ENCODE data around the gene TBC1D8. TPM values are rescaled to one million over a fixed set of nuclear protein-coding genes. Genes with fewer than 3 reads are reported as not detected.

TBC1D8 gene
- total and polyA plus RNA-seq, 12 donors: 7.6 to 17.2 (median 10.8) TPM

- H3K9me3 ChIP-seq (replicated peaks in 1 of 3): no peaks in the 10 kb centered on the region
- H3K36me3 ChIP-seq (replicated peaks in 1 of 2): no peaks in the 10 kb centered on the region
- H3K4me1 ChIP-seq (replicated peaks in 1 of 2): peaks cover 12 to 52% of the 10 kb centered on the region in 2 donors
- no peak overlapping the region for H3K27ac ChIP-seq
- TF ChIP-seq POLR2A (IDR thresholded peaks at IDR 0.05) (no peak), CTCF (IDR thresholded peaks at IDR 0.05) (no peak)
- no peak overlapping the region for H3K4me3 ChIP-seq
- DNase-seq: no peak
- H3K27me3 ChIP-seq: no peaks in the 10 kb centered on the region
- intact Hi-C loops (cut with DNase I): no loop called here
- WGBS, 4 donors: 94 to 96% (median 95%) methylated on average over 4 of the region's 4 CpGs
Measured at GRCh38 chr2:101115664-101116063, 35.5 kb downstream of the TBC1D8 start.

- H3K27ac ChIP-seq: peak overlapping the region in 2 of 5 donors; percentile 2 to 27
- 69 to 86% (median 82%) methylated on average over 6 of the region's 6 CpGs for WGBS, 4 donors
- no peak overlapping the region for H3K4me3 ChIP-seq
- H3K4me1 ChIP-seq (replicated peaks in 1 of 2): peaks cover 4 to 50% of the 10 kb centered on the region in 2 donors
- no peaks in the 10 kb centered on the region for H3K36me3 ChIP-seq (replicated peaks in 1 of 2)
- no peaks in the 10 kb centered on the region for H3K27me3 ChIP-seq
- TF ChIP-seq POLR2A (IDR thresholded peaks at IDR 0.05) (no peak), CTCF (IDR thresholded peaks at IDR 0.05) (no peak)
- intact Hi-C loops (cut with DNase I): no loop called here
- DNase-seq: peak in 2 of 7 donors; percentile 18 to 25
- H3K9me3 ChIP-seq (replicated peaks in 1 of 3): no peaks in the 10 kb centered on the region
Measured at GRCh38 chr2:101114815-101115214, 36.4 kb downstream of the TBC1D8 start.

DNA sequence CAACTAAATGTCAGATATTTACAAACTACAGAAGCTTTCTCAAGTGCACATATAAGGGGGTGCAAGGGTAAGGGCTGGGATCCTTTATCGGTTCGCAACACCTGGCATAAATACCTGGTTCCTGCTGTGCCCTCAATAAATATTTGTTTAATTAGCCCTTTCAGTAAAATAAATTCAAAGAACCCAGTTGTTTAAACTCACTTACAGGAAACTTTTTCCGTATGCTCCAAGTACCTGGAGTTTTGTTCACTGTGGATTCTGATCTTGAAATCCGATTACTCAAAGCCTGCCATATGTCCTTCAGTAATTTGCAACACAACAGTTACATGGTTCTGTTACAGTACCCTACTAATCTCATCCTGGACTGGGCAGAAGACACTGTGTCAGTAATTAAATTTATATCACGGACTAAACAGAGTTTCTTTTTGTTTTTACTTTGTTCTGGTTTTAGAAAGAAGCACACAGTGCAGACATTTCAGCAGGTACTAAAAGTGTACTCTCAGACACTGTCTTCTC lies 36.9 kb downstream of the TBC1D8 start:
- no peaks in the 10 kb centered on the region for H3K27me3 ChIP-seq
- peak overlapping the region in 1 of 5 donors; percentile 27 for H3K27ac ChIP-seq
- H3K4me3 ChIP-seq: no peak overlapping the region
- H3K9me3 ChIP-seq (replicated peaks in 1 of 3): no peaks in the 10 kb centered on the region
- intact Hi-C loops (cut with DNase I): no loop called here
- WGBS, 4 donors: 78 to 89% (median 82%) methylated on average over 5 of the region's 5 CpGs
- H3K36me3 ChIP-seq (replicated peaks in 1 of 2): no peaks in the 10 kb centered on the region
- TF ChIP-seq CTCF (IDR thresholded peaks at IDR 0.05): no peak
- peaks cover 0 to 45% of the 10 kb centered on the region in 2 donors for H3K4me1 ChIP-seq (replicated peaks in 1 of 2)
- no peak for DNase-seq

- TF ChIP-seq CTCF (IDR thresholded peaks at IDR 0.05) (no peak), POLR2A (IDR thresholded peaks at IDR 0.05) (no peak)
- Histone ChIP-seq H3K27ac (peak overlapping the region in 2 of 5 donors; percentile 34 to 60), H3K36me3 (replicated peaks in 1 of 2) (no peaks in the 10 kb centered on the region), H3K9me3 (replicated peaks in 1 of 3) (no peaks in the 10 kb centered on the region), H3K27me3 (no peaks in the 10 kb centered on the region), H3K4me1 (replicated peaks in 1 of 2) (peaks cover 0 to 44% of the 10 kb centered on the region in 2 donors), H3K4me3 (no peak overlapping the region)
- intact Hi-C loops (cut with DNase I): no loop called here
- 45 to 61% (median 53%) methylated on average over 10 of the region's 10 CpGs for WGBS, 4 donors
- no peak for DNase-seq
Measured at GRCh38 chr2:101113441-101114267, 37.5 kb downstream of the TBC1D8 start.
